Stimulated activated CD4-positive, alpha-beta T cell treated with anti-CD3 and anti-CD28 coated beads, Interleukin-1b, Interleukin-23, amount 100 ng/mL, for 24 hours (primary cell): Measurements from ENCODE around the gene MVB12A.

Experiments
- DNase-seq, 4 experiments: peaks; one replicate each; pipeline ENCODE4 v3.0.0-alpha.2; 2020; ENCODE audit warnings: low read depth in 4 of 4, low spot score in 1 of 4

Gene MVB12A

DNA sequence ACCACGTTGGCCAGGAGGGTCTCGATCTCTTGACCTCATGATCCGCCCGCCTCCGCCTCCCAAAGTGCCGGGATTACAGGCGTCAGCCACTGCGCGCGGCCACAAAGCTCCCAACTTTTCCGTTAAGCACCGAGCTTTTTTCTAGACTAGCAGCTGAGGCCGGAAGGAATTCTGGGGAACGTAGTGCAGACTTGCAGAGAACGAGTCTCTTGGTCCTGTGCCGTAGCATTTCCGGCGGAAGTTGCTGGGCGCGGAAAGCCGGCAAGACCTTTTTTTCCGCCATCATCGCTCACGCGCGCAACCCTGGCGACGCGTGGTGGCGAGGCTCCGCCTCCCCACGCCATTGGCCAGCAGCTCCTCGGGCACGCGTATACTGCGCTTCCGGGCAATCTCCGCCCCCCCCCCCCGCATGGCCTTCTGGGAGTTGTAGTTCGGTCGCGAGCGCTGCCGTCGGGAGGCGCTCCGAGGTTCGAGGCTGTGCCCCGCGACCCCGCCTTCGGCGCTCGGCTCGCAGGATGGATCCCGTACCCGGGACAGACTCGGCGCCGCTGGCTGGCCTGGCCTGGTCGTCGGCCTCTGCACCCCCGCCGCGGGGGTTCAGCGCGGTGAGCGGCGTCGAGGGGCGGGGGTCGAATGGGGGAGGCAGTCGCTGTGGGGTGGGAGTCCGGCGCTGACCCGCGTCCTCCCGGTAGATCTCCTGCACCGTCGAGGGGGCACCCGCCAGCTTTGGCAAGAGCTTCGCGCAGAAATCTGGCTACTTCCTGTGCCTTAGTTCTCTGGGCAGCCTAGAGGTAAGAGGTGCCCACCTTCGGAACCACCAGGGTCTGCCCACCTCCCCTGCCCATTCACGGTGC, at the start of gene MVB12A:
Gene MVB12A (plus strand): TSS at position 427 of the 854 bp plus-strand sequence. CDS start 89 bp downstream, at position 516.
- DNase-seq = peak; percentile 82 to 92 (median 91)

DNA sequence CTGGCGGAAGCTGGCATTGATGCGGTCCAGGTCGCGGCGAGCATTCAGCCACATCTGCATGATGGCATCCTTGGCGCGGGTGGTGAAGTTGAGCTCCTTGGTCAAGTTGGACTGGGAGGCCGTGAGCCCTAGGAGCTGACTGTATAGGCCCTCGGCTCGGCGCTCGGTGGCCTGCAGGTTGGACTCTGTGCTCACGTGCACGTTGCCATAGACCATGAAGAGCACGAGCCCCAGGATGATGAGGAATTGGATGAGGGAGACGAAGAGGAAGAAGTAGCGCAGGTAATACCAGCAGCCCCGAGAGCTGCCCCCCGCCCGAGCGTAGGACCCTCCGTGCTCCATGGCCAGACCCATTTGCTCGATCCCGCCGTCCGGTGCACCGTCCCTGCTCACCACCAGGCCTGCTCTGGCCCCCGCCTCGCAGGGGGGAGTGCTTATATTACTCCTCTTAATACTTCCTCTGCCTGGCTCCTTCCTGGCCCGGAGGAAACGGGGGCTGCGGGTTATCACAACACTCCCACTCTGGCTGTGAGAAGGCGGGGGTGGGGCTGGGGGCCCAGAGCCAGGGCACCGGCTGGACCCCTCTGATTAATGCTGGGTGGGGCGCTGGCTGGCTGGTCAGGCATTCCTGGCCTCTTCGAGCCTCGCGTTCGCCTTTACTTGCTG, 42.8 kb upstream of the MVB12A start, which contains the start of gene PLVAP:
Gene PLVAP (minus strand): TSS at position 408 of the 666 bp plus-strand sequence. CDS start 54 bp downstream, at position 354.
- no peak for DNase-seq

GRCh38 chr19:17378271-17378670, 41.6 kb upstream of the MVB12A start:
- no peak for DNase-seq

GRCh38 chr19:17379221-17379631, 40.6 kb upstream of the MVB12A start:
- no peak for DNase-seq

- DNase-seq = no peak
Measured at GRCh38 chr19:17380426-17381138, 39.3 kb upstream of the MVB12A start.

DNA sequence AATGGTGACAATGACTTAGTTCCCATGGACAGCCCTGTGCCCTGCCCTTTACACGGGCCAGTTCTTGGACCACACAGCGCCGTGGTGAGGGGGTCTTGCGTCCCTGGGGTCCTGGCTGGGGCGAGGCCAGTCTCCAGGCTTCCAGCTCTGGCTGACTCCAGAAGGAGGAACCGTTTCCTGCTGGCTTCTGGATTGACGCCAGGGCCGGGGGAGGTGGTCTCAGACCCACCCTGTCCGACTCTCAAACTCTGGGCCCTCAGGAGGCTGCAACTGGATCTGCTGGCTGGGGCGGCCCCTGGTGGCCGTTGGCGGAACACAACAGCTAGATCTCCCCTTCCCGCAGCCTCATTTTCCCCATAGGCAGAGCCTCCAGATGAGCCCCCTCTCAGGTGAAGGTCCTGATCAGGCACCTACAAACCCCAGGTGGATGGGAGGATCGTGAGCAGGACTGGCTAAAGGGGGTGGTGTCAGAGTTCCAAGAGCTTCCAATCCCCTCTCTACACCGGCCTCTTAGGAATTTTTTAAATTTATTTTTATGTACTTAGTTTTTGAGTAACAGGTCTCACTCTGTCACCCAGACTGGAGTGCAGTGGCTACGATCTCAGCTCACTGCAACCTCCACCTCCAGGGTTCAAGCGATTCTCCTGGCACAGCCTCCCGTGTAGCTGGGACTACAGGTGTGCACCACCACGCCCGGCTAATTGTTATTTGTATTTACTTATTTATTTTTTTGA, 33.8 kb upstream of the MVB12A start:
- DNase-seq = peak in 3 of 4 experiments; percentile 46 to 51 (median 48)

- DNase-seq = no peak
Measured at GRCh38 chr19:17389288-17389687, 30.6 kb upstream of the MVB12A start.

DNA sequence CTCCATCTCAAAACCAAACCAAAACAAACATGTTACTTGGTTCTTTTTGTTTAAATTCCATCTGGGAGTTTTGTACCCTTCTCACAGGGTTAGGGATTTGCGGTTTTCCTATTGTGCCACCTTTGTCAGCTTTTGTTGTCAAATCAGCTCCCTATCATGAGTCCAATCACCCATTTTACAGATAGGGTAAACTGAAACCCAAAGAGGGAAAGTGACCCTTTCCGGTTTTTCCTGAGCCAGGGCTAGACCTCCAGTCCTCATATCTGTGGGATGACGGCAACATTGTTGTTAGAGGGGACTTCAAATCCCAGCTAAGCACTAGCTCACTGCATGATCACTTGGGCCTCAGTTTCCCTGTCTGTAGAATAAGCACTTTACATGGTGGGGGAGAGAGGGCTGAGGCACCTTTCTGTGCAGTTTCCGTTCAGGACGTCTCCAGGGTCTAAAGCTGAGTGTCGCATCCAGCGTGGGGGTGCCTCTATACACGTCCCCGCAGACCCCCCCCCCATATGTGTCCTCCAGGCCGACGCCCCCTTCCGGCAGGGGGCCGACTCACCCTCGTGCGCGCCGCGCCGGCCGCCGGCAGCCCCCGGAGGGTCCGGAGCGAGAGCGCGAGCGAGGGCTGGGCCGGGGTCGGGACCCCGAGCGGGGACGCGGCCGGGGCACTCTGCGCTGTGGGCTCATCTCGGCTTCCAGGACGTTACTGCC, 29.7 kb upstream of the MVB12A start:
- DNase-seq = no peak

DNA sequence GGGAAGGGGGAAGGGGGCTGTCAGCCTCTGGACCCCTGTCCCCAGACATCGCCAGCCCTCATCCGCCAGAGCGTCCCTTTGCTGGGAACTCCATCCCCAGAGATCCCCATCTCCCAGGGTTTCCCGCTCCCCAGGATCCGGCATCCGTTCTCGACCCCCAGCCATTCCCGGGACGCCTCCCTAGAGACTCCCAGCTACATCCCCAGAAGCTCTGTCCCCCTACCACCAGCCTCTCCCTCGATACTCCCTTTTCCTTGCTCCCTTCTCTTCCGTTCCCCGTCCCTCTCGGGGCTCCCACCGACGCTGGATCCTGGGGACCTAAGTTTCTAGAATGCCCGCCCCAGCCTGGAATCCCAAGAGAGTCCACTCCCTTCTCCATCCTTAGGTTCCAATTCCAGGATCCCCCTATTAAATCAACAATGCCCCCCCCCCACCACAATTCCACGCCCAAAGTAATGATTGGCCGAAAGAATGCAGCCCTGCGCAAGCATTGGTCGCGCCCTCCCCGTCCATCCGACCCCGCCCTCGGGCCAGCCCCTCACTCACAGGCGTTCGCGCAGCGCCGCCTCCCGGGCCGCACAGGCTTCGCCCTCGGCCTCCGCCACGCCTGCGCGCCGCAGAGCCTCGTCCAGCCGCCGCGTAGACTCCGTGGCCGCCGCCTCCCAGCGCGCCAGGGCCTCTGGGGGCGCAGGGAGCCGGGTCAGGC, 29.0 kb upstream of the MVB12A start:
- peak; percentile 71 to 90 (median 82) for DNase-seq

DNA sequence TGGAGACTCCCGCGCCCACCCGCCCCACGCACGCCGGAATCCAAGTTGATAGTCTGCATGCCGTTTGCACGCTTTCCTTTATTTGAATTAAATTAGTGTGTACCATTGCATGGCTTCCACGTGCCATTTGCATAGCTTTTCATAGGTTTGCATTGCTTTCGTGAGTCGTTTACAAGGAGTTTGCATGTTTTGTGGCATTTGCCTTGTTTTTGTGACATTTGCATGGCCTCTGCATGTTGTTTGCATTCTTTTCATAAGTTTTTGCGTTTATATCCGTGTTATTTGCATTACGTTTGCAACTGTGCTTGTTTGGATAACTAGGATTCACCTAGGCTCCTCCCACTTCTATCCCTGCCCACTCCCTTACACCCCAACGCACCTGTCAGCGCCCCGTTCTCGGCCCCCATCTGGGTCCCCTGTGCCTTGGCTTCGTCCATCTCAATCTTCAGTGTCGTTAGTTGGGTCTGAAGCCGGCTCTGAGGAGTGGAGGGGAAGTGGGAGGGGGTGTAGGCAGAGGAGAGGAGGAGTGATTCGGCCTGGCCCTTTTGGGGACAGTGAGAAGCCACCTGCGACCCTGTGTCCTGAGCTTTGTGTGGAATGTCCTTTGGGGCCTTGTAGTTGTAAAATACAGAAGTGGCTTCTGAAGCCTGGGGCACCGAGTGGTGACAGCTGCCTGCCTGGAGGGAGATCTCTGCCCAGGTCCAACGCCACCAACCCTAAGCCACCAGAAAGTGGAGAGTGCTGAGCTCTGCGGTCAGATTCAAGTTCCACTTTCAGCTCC, 28.3 kb upstream of the MVB12A start:
- no peak for DNase-seq

DNA sequence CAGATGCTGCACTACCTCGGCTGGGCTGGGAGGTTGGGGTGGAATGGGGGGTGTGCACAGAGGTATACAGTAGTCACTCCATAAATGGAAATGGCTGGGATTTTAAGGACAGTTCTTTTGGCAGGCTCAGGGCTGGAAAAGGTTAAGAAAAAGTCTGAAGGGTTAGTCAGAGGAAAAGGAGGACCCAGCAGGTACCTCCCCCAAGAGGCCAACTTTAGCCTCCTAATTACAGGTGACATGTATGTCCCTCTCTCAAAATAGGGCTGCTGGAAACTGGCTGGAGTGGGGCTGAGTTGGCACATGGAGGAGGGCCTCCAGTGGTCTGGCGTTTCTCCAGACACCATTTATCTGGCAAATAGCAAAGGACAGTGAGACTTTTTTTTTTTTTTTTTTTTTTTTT, 26.8 kb upstream of the MVB12A start:
- DNase-seq = no peak

GRCh38 chr19:17393914-17394313, 25.9 kb upstream of the MVB12A start, which contains the start of gene CCDC194:
Gene CCDC194 (minus strand): TSS chr19:17394196. CDS start chr19:17394158, 38 bp downstream.
- DNase-seq = no peak

DNA sequence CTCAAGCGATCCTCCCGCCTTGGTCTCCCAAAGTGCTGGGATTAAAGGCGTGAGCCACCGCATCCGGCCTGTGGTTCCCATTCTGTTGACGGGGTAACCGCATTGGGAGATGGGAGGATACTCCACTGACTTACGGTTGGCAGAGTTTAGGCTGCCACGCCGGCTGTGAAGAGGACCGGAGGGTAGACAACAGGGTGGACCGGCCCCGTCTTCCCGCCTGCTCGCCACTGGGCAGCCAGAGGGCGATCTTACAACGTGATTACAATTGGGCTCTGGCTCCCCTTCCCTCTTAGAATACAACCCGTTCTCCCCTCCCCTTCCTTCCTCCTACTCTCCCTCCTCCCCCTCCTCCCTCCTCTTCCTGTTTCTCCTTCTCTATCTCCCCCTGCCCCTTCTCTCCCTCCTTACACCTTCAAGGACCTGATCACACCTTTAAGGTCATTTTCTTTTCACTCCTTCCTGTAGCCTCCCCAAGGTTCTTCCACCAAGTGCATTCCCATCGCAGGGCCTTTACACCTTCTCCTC, 24.9 kb upstream of the MVB12A start:
- peak in 3 of 4 experiments; percentile 53 to 69 (median 67) for DNase-seq

DNA sequence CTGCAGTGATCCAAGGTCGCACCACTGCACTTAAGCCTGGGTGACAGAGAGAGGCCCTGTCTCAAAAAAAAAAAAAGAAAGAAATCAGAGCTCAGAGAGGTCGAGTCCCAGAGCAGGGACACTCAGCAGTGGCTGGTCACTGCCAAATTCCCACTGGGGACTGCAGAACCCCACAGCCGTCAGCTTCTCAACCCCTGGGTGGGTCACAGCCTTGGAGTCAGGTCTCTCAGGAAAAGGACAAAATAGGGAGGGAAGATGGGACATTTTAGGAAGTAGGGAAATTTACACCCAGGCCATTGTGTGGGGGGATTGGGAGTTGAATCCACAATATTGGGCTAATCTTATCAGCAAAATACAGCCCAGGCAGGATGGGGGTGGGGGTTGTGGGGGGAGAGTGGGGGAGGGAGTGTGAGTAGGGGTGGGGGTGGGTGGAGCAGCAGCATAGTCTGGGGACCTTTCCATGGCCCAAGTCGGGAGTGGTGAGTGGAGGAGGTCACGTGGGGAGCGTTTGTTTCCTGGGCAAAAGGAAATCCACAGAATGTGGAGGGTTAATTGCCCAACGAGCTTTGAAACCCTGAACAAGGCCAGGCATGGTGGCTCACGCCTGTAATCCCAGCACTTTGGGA, 20.8 kb upstream of the MVB12A start:
- DNase-seq = no peak

- DNase-seq = no peak
Measured at GRCh38 chr19:17401628-17402027, 18.2 kb upstream of the MVB12A start.

GRCh38 chr19:17402982-17403855, 16.6 kb upstream of the MVB12A start:
- no peak for DNase-seq

- DNase-seq = no peak
Measured at GRCh38 chr19:17404015-17404414, 15.8 kb upstream of the MVB12A start.
